ENCODE data around the gene TTC31.

The TTC31 gene

GRCh38 chr2:74495440-74495839, 12.6 kb downstream of the TTC31 start:
- TF ChIP-seq CTCF (IDR thresholded peaks at IDR 0.05; ENCODE audit: low read depth, low read length): no peak
- DNase-seq (ENCODE audit: extremely low read depth, low read depth): no peak

GRCh38 chr2:74496997-74497776, 14.3 kb downstream of the TTC31 start:
- DNase-seq (ENCODE audit: extremely low read depth, low read depth): no peak
- no peak for TF ChIP-seq CTCF (IDR thresholded peaks at IDR 0.05; ENCODE audit: low read depth, low read length)

GRCh38 chr2:74497777-74498499, 15.1 kb downstream of the TTC31 start:
- no peak for DNase-seq (ENCODE audit: extremely low read depth, low read depth)

GRCh38 chr2:74498500-74499266, 15.8 kb downstream of the TTC31 start:
- TF ChIP-seq CTCF (IDR thresholded peaks at IDR 0.05; ENCODE audit: low read depth, low read length): no peak
- DNase-seq (ENCODE audit: extremely low read depth, low read depth): no peak

More at GRCh38 chr2:74497777-74498499, 15.1 kb downstream of the TTC31 start:
- TF ChIP-seq CTCF (IDR thresholded peaks at IDR 0.05; ENCODE audit: low read depth, low read length): no peak

- TF ChIP-seq CTCF (IDR thresholded peaks at IDR 0.05; ENCODE audit: low read depth, low read length): no peak
- DNase-seq (ENCODE audit: extremely low read depth, low read depth): no peak
These were observed 16.5 kb downstream of the TTC31 start, which contains the start of gene LBX2 for GRCh38 chr2:74499267-74499939. Gene LBX2 (minus strand): TSS chr2:74499603. CDS start chr2:74499537, 66 bp downstream.

- DNase-seq (ENCODE audit: extremely low read depth, low read depth): no peak
- TF ChIP-seq CTCF (IDR thresholded peaks at IDR 0.05; ENCODE audit: low read depth, low read length): no peak
These were observed 17.2 kb downstream of the TTC31 start for GRCh38 chr2:74499940-74500577.

Data from AG09319 (cell line).